GM23248 (cell line): Measurements from ENCODE around the gene KIF17. TPM values are rescaled to one million over a fixed set of nuclear protein-coding genes. Genes with fewer than 3 reads are reported as not detected.

ENCODE experiments used
- DNase-seq: peaks from one replicate; pipeline ENCODE4 v3.0.0-alpha.2; 2015
- H2AFZ ChIP-seq: fragments of 200-600 bp; sonication (generic); 2 replicates; pipeline ENCODE4 v1.6.1; 2016; ENCODE audit warnings: antibody characterized with exemption
- H3F3A ChIP-seq: fragments of 200-600 bp; sonication (generic); 2 replicates; pipeline ENCODE4 v1.6.1; 2016; ENCODE audit warnings: mild to moderate bottlenecking, antibody characterized with exemption, mixed run types; ENCODE audit not compliant: insufficient read depth
- H3K27ac ChIP-seq: fragments of 200-600 bp; sonication (generic); 2 replicates; pipeline ENCODE4 v1.5.1; 2016; ENCODE audit warnings: mild to moderate bottlenecking
- H3K27me3 ChIP-seq: fragments of 200-600 bp; sonication (generic); replicated peaks from 2 replicates; pipeline ENCODE4 v1.6.1; 2016; ENCODE audit warnings: mild to moderate bottlenecking; ENCODE audit not compliant: insufficient read depth
- H3K36me3 ChIP-seq: fragments of 200-600 bp; sonication (generic); 2 replicates; pipeline ENCODE4 v1.6.1; 2016; ENCODE audit warnings: low read depth, mild to moderate bottlenecking
- H3K4me1 ChIP-seq: fragments of 200-600 bp; sonication (generic); 2 replicates; pipeline ENCODE4 v1.6.1; 2016; ENCODE audit warnings: mild to moderate bottlenecking; ENCODE audit not compliant: insufficient read depth
- H3K4me2 ChIP-seq: fragments of 200-600 bp; sonication (generic); one replicate; pipeline ENCODE4 v1.6.1; 2016; ENCODE audit warnings: mild to moderate bottlenecking; ENCODE audit not compliant: unreplicated experiment
- H3K4me3 ChIP-seq: fragments of 200-600 bp; sonication (generic); 2 replicates; pipeline ENCODE4 v1.5.1; 2016; ENCODE audit warnings: mild to moderate bottlenecking
- H3K79me2 ChIP-seq: fragments of 200-600 bp; sonication (generic); 2 replicates; pipeline ENCODE4 v1.6.1; 2016; ENCODE audit warnings: mild to moderate bottlenecking; ENCODE audit not compliant: insufficient read depth
- H3K9ac ChIP-seq: fragments of 200-600 bp; sonication (generic); 2 replicates; pipeline ENCODE4 v1.6.1; 2016; ENCODE audit warnings: mild to moderate bottlenecking
- H3K9me2 ChIP-seq: fragments of 200-600 bp; sonication (generic); 2 replicates; pipeline ENCODE4 v1.6.1; 2016; ENCODE audit warnings: mixed run types, mild to moderate bottlenecking, moderate library complexity; ENCODE audit not compliant: insufficient read depth
- H3K9me3 ChIP-seq: fragments of 200-600 bp; sonication (generic); one replicate; pipeline ENCODE4 v1.6.1; 2017; ENCODE audit warnings: low read depth
- H4K20me1 ChIP-seq: fragments of 200-600 bp; sonication (generic); 2 replicates; pipeline ENCODE4 v1.6.0; 2016; ENCODE audit not compliant: insufficient read depth
- EZH2 ChIP-seq: fragments of 200-600 bp; sonication (generic); IDR thresholded peaks from 2 replicates; pipeline ENCODE4 v1.6.1; 2018; ENCODE audit warnings: antibody characterized with exemption, mild to moderate bottlenecking; ENCODE audit not compliant: insufficient read depth, poor library complexity, severe bottlenecking
- EZH2phosphoT487 ChIP-seq: fragments of 200-600 bp; sonication (generic); IDR thresholded peaks from 2 replicates; pipeline ENCODE4 v1.6.1; 2018; ENCODE audit warnings: antibody characterized with exemption, moderate library complexity, mild to moderate bottlenecking, low read depth; ENCODE audit not compliant: insufficient read depth
- WGBS, 2 experiments: methylation state at CpG; one replicate each; pipeline ENCODE4 v1.1.6; 2015 to 2017; ENCODE audit warnings: low lambda C conversion rate in 2 of 2, low coverage in 1 of 2; ENCODE audit errors: missing lambda C conversion rate in 2 of 2; 5-methylcytosine and 5-hydroxymethylcytosine counted together
- in situ Hi-C: fragments of 300-500 bp; cut with MboI; formaldehyde crosslinking; loops from 2 replicates; pipeline ENCODE4 v1.15.0; 2020
- polyA plus RNA-seq: library from polyadenylated mRNA; unstranded; fragments of >200 nt; fragmentation: Nextera tagmentation; extraction: Ambion mirVana; gene quantifications from 2 replicates; pipeline ENCODE4 v1.2.1, GENCODE V29; 2016
- total RNA-seq: library from RNA; depleted of rRNA; stranded (reverse); fragments of >200 nt; shearing (Covaris generic); gene quantifications from 2 replicates; pipeline ENCODE4 v1.2.3, GENCODE V29; 2014

KIF17 gene
- total and polyA plus RNA-seq, 2 experiments from 2014 or later, result 0.11 to 0.31 TPM

GRCh38 chr1:20663969-20664715 is 53.7 kb downstream of the KIF17 start:
- H4K20me1 ChIP-seq, result no peaks in the 10 kb centered on the region
- TF ChIP-seq EZH2phosphoT487 (no peak), EZH2 (no peak)
- no peaks in the 10 kb centered on the region for H3K27me3 ChIP-seq
- no peaks in the 10 kb centered on the region for H3K36me3 ChIP-seq
- no peaks in the 10 kb centered on the region for H3K9me3 ChIP-seq
- no peak for DNase-seq
- no peak overlapping the region for H3K4me3 ChIP-seq
- 71 to 75% methylated on average over 12 of the region's 12 CpGs for WGBS, 2 experiments
- peaks cover 10% of the 10 kb centered on the region for H3K4me1 ChIP-seq
- H3K9ac ChIP-seq, result no peak overlapping the region
- H3K27ac ChIP-seq, result no peak overlapping the region
- H3K4me2 ChIP-seq, result no peak overlapping the region
- no peak overlapping the region for H2AFZ ChIP-seq
- in situ Hi-C loops, result no loop called here
- H3K9me2 ChIP-seq, result no peaks in the 10 kb centered on the region
- H3F3A ChIP-seq, result no peaks in the 10 kb centered on the region
- peaks cover 21% of the 10 kb centered on the region for H3K79me2 ChIP-seq

DNA sequence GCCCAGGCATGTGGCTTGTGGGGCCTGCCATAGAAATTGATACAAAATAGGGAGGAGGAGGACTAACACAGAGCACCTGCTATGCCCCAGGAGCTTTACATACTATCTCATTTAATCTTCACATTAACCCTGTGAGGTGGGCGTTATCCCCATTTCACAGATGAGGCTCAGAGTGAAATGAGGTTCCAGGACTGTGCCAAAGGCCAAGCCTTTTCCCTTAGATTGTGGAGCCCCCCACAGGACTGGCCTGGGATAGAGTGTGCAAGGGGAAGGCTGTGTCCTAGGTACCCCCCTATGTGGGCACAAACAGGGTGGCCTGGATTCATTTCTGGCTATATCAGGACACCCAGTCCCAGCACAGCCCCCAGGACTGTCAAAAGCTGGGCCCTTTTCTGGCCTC is 54.4 kb downstream of the KIF17 start:
- H3F3A ChIP-seq, result no peaks in the 10 kb centered on the region
- DNase-seq, result no peak
- no peak overlapping the region for H2AFZ ChIP-seq
- H3K27me3 ChIP-seq, result no peaks in the 10 kb centered on the region
- 96 to 100% methylated on average over 1 of the region's 1 CpG for WGBS, 2 experiments
- H3K4me1 ChIP-seq, result peaks cover 10% of the 10 kb centered on the region
- in situ Hi-C loops, result no loop called here
- no peak overlapping the region for H3K9ac ChIP-seq
- H3K9me2 ChIP-seq, result no peaks in the 10 kb centered on the region
- no peaks in the 10 kb centered on the region for H3K36me3 ChIP-seq
- no peak overlapping the region for H3K4me3 ChIP-seq
- H4K20me1 ChIP-seq, result no peaks in the 10 kb centered on the region
- no peaks in the 10 kb centered on the region for H3K9me3 ChIP-seq
- no peak for TF ChIP-seq EZH2phosphoT487
- no peak for TF ChIP-seq EZH2
- peaks cover 29% of the 10 kb centered on the region for H3K79me2 ChIP-seq
- no peak overlapping the region for H3K27ac ChIP-seq
- H3K4me2 ChIP-seq, result no peak overlapping the region

DNA sequence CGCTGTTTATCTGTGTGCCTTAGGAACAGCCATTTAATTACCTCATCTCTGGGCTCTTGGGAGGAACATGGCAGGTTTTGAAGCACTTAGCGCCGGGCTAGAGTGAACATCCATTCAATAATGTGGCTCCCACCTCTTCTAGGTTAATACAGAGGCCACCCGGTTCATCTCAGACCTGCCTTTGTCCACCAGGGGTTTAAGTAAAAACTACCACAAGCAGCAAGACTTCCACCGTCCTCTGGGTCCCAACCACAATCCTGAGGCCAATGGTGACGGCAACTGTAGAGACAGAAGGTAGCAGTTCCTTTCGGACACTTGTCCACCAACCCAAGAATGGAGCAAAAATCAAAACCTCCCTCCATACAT is 55.7 kb downstream of the KIF17 start:
- peaks cover 10% of the 10 kb centered on the region for H3K4me1 ChIP-seq

GRCh38 chr1:20661207-20662109 is 56.3 kb downstream of the KIF17 start, which contains the start of gene DDOST:
Gene DDOST, minus strand, starts transcription at chr1:20661369. Its CDS starts 19 bp downstream, at chr1:20661350.
- H3K27me3 ChIP-seq, result no peaks in the 10 kb centered on the region
- in situ Hi-C loops, result no loop called here
- peaks cover 48% of the 10 kb centered on the region for H3K79me2 ChIP-seq
- H2AFZ ChIP-seq, result peak within 1 kb of the TSS; percentile 85
- WGBS, 2 experiments, result 2 to 3% methylated on average over 35 to 57 of the region's 58 CpGs
- H3K4me1 ChIP-seq, result peaks cover 10% of the 10 kb centered on the region
- H3K9ac ChIP-seq, result peak within 1 kb of the TSS; percentile 86
- no peaks in the 10 kb centered on the region for H4K20me1 ChIP-seq
- DNase-seq, result peak; percentile 99
- H3K4me2 ChIP-seq, result peak within 1 kb of the TSS; percentile 81
- H3K36me3 ChIP-seq, result no peaks in the 10 kb centered on the region
- 0 out of 2 replicates have a peak within 1 kb of the TSS, but pooled peaks have one; percentile 12 for H3K27ac ChIP-seq
- H3F3A ChIP-seq, result no peaks in the 10 kb centered on the region
- no peaks in the 10 kb centered on the region for H3K9me2 ChIP-seq
- TF ChIP-seq EZH2phosphoT487, result no peak
- TF ChIP-seq EZH2, result no peak
- H3K9me3 ChIP-seq, result no peaks in the 10 kb centered on the region
- peak within 1 kb of the TSS; percentile 79 for H3K4me3 ChIP-seq

More for the DNA sequence above, 55.7 kb downstream of the KIF17 start:
- in situ Hi-C loops, result no loop called here
- H3K9ac ChIP-seq, result peak overlapping the region; percentile 86
- 54 to 55% methylated on average over 7 of the region's 7 CpGs for WGBS, 2 experiments
- no peaks in the 10 kb centered on the region for H3K27me3 ChIP-seq
- peak overlapping the region; percentile 81 for H3K4me2 ChIP-seq
- H2AFZ ChIP-seq, result peak overlapping the region; percentile 85
- no peaks in the 10 kb centered on the region for H4K20me1 ChIP-seq
- H3K9me2 ChIP-seq, result no peaks in the 10 kb centered on the region
- peaks cover 42% of the 10 kb centered on the region for H3K79me2 ChIP-seq
- no peak for DNase-seq
- H3K9me3 ChIP-seq, result no peaks in the 10 kb centered on the region
- H3K27ac ChIP-seq, result 0 out of 2 replicates have a peak overlapping the region, but pooled peaks have one; percentile 12
- peak overlapping the region; percentile 79 for H3K4me3 ChIP-seq
- no peaks in the 10 kb centered on the region for H3K36me3 ChIP-seq
- H3F3A ChIP-seq, result no peaks in the 10 kb centered on the region
- TF ChIP-seq EZH2, result no peak
- no peak for TF ChIP-seq EZH2phosphoT487
